Middle frontal gyrus (tissue), 1 donor: ENCODE data around the gene LYRM4.
"Not testable (repeated sequence)": the region's sequence is repeated elsewhere in the genome, so short reads cannot be mapped to it uniquely, and the experiment has no call there.

Source experiments
- DNase-seq: peaks from one replicate; pipeline ENCODE4 v3.0.0-alpha.2; 2015; ENCODE audit warnings: low spot score; ENCODE audit errors: extremely low spot score

The LYRM4 gene

DNA sequence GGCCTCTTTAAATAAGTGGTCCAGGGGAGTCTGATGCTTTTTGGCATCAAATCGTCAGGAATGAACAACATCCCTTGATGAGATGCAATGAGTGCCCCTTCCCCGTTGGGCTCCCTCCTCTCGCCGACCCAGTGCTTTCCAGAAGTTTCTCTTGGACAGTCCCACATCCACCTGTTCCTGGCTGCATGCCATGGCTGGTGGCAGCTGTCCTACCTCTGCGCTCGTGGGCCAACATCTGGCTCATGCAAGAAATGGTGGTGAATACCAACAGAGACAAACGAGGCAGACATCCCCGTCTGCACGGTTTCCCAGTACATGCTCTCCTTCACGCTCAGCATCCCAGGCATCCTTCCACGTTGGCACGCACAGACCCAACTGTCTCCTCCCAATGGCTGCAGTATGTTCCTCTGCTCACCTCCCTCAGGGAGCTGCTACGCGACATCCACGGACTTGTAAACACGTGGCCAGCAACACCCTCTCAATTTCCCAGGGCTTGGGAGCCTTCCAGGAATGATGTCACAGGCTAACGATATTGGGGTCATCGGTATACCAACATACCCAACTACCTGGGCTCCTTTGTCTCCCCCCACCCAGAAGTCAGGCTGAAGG lies 138.1 kb downstream of the LYRM4 start:
- DNase-seq: no peak

DNA sequence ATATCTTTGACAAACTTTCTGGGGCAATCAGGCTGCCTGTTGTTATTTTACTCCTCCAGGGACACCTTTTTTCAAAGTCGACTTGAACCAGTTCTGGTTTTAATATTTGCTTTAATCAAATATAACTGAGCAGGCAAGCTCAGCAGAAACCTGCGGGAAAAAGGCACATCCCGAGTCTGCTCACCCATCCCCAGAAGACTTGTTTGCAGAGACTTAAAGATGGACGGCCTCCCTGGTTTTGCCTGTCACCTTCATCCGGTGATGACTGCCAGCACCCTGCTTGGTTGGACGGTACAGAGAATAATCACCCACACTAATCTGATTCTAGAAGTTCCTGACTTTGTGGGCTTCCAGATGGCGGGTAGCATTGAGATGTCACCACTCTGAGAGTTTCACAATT lies 138.8 kb downstream of the LYRM4 start:
- DNase-seq: no peak

DNA sequence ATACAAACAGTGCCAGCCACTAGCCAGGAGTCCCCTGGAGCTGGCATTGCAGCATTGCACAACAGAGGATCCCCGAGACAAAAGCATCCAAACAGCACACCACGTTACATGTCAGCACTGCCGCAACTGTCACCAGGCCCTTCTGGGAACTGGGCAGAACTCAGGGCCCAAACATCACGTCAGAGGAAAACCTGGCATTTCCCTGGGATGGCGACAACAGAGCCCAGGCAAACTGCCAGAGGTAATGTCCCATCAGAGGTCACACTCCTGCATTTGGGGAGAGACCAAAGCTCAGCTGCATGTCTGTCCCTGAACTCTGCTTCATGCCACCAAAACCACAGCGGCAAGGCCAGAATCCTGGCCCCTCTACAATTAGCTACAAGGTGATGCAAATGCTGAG lies 139.3 kb downstream of the LYRM4 start:
- DNase-seq: no peak

DNA sequence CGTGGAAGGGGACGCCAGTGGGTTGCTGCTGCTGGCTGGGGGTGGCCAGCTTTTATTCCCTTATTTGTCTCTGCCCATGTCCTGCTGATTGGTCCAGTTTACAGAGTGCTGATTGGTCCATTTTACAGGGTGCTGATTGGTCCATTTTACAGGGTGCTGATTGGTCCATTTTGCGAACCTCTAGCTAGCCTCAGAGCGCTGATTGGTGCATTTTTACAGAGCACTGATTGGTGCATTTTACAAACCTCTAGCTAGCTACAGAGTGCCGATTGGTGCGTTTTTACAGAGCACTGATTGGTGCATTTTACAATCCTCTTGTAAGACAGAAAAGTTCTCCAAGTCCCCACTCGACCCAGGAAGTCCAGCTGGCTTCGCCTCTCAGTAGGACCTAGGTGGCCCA lies 140.2 kb downstream of the LYRM4 start:
- DNase-seq: not testable (repeated sequence)

GRCh38 chr6:5120011-5120410 lies 140.7 kb downstream of the LYRM4 start:
- no peak for DNase-seq

GRCh38 chr6:5119090-5119951 lies 141.4 kb downstream of the LYRM4 start:
- DNase-seq: no peak

GRCh38 chr6:5116243-5116991 lies 144.3 kb downstream of the LYRM4 start:
- no peak for DNase-seq

DNA sequence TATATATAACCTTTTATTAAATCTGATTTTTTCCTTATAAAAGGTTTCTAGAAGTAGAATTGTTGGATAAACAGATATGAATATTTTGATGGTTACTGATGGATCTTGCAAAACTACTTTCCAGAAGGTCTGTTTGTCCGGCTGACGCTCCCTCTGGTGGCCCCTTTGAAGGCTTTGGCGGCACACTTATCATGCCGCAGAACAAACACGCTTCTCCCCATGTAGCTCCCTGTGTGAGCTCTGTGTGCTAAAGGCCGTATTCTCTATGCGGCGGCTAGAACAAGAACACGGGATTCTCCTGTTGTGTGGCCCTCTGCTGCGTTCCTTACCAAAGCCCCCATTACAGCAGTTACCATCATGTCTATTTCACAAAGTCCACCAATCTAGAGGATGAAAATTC lies 145.6 kb downstream of the LYRM4 start:
- no peak for DNase-seq

GRCh38 chr6:5113096-5113495 lies 147.7 kb downstream of the LYRM4 start:
- no peak for DNase-seq

DNA sequence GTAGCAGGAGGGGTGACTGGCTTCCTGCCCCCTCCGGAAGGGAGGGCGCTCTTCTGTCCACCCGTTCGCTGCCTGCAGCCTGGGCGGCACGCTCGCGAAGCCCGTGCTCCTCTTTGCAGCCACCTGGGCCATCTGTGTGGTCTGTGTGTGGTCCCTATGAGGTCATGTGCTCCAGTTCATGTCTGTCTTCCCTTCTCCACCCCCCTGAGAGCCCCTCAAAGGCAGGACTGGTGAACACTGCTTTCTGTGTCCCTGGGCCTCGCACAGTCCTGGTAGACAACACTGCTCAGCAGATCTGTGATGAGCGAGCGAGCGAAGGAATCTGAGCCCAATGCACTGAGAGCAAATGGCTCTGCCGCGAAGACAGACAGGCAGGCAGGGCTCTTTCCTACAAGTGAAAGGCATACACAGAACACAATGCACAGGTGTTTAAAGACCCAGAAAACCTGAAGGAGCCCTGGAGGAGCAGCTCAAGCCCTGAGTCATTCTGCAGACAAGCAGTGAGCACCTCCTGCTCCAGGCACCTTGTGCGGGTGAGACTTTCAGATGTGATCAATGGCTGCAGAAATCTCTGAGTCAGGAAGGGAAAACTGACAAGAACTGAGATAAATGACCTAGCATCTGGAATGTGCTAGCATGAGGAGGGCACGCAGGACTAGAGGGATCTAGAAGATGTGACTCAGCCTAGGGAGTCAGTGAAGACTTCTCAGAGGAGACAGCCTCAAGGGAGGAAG lies 148.5 kb downstream of the LYRM4 start:
- no peak for DNase-seq

DNA sequence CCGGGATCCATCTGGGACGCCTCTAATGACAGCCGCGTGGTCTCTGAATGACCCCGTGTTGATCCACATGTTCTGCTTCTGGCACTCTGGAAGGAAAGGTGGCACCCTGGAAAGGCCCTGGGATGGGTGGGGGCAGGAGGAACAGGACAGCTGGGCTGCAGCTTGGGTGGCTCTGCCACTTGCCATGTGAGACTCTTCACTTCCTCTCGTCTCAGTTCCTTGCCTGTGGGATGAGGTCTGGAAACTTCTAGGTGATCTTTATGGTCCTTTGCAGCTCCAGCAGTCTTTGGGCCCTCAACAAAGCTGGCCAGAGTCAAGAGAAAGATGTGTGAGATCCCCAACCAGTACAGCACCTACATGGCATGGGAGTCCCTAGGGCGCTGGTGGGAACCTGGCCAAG lies 149.1 kb downstream of the LYRM4 start:
- DNase-seq: no peak

DNA sequence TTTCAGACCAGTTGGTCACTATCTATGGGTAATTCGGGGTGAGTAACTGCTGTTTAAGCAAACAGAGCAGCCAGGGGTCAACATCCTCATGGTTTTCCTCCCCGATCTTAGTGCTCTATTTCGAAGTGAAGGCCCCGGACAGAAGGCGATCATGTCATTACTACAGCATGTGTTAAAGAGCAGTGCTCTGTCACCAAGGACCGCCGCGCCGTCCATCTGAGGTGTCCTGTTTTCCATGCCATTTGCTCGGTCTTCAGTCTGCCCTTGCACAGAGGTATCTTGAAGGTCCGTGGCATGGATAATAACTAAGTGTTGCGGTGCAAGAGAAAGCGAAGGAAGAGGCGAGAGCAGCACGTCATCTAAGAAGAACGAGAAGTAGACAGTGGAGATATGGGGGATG lies 150.5 kb downstream of the LYRM4 start:
- DNase-seq: no peak

DNA sequence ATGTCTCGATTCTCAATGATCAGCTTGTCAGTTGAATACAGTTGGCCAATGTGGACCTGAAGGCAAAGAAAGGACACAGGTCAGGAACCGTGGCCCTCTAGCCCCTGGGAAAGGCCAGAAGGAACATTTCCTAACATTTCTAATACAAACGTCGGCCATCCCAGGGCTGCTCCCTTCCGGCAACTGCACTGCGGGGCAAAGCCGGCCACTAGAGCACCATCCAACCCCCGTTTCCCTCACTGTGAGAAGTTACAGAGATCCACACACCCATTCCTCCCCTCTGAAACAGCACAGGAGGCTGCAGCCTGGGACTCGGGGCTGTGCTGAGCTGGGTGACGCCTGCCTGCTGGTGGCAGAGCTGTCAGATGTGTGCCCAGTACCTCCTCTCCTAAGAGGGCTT lies 151.3 kb downstream of the LYRM4 start:
- no peak for DNase-seq

- DNase-seq: no peak
Observed at GRCh38 chr6:5108536-5109150, 152.1 kb downstream of the LYRM4 start.

GRCh38 chr6:5108068-5108467 lies 152.7 kb downstream of the LYRM4 start:
- DNase-seq: peak; percentile 25

- DNase-seq: no peak
Observed at GRCh38 chr6:5107341-5107740, 153.4 kb downstream of the LYRM4 start.

DNA sequence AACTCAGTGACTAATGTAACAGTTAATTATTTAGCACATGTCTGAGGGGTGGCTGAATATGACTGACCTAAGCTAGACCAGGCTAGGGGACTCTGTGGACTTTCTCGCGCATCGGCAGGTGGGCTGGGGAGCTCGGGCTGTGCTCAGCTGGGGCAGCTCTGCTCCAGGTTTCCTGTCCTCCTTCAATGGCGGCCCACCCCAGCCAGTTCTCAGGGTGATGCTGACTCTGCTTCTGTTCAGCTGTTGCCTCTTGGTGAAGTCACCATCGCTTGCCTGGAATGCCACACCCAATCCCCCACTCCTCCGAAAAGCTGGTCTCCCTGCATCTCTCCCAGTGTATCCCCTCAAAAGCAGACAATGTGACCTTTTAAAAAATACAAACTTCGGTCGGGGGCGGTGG lies 155.6 kb downstream of the LYRM4 start:
- DNase-seq: no peak

- DNase-seq: no peak
Observed at GRCh38 chr6:5104667-5105066, 156.1 kb downstream of the LYRM4 start.

DNA sequence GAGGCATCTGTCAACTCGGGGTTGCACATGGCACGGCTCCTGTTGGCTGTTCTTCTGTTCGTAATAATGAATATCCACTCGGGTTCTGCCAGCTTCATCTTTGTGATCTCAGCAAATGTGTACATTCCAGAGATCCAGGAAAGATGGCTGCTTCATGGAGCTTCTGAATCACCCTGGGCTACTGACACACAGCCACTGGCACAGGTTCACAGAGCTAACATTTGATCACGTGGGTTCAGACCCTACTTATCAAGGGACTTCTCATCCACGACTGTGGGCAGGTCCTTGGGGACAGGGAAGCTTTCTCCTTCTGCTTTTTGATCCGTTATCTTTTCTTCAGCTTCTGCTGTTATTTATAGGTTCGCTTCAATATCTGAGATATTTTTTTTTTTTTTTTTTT lies 157.5 kb downstream of the LYRM4 start:
- no peak for DNase-seq

DNA sequence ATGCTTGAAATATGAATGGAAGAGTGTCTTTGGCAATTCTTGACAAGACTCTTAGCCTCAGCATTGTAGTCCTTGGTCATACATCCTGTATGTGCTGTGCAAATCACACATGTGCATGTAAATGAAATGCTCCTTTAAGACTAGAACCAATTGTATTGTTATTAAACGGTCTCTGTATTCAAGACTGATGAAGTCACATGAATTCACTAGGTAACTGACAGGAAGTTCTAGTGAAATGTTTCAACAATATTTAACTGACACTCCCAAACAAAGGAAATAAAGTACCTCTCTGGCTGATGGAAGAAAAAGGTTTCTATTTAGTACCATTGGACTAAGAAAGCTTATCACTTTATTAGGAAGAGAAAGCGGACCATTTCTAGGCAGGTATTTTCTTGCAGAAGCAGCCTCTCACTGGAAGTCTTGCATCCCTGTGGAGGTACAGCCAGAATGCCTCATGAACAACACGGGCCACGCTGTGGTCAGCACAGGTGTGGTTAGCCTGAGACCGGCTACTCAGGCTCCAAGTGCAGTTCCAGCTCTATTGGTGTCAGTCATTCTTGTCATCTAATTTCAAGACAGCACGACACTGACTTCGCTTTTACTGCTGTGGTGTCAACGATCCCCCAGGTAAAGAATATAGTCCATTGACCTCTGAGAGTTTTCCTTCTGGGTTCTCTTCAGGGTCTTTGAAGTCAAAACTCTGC lies 158.3 kb downstream of the LYRM4 start:
- no peak for DNase-seq

DNA sequence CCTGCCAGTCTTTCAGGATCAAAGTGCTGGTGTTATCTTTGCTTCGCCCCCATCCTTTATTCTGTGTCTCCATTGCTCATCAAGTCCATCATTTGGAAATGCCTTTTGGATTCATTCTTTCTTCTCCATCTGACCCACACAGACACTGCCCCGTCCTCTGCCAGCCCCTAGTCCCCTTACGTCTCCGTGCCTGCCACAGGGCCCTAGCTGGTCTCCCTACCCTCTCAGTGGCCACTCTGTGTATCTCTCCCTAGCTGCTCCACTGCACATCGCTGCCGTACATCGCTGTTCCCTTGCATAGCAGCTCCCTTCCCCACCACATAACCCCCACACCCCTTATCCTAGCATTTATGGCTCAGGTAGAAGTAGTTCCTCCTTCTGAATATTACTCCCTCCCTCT lies 159.9 kb downstream of the LYRM4 start:
- DNase-seq: no peak
